RWPE2 (cell line): Measurements from ENCODE around the gene RHOB.
"Not testable (repeated sequence)": the region's sequence is repeated elsewhere in the genome, so short reads cannot be mapped to it uniquely, and the experiment has no call there.

ENCODE experiments used
- ATAC-seq: fragments of 200-7000 bp; cut with Tn5 transposase; 3 replicates; pipeline ENCODE4 v1.9.1; 2021; ENCODE audit warnings: low read depth
- DNase-seq: peaks from one replicate; pipeline ENCODE4 v3.0.0-alpha.2; 2020; ENCODE audit warnings: low spot score
- H3K27ac ChIP-seq: fragments of 450-650 bp; 2 replicates; pipeline ENCODE4 v1.5.1; 2017; ENCODE audit warnings: mild to moderate bottlenecking; ENCODE audit not compliant: poor library complexity, severe bottlenecking
- H3K27me3 ChIP-seq: fragments of 250-450 bp; sonication (Bioruptor Pico); 2 replicates; pipeline ENCODE4 v1.5.1; 2021; ENCODE audit warnings: mild to moderate bottlenecking, moderate library complexity; ENCODE audit not compliant: insufficient read depth, poor library complexity, severe bottlenecking
- H3K36me3 ChIP-seq: fragments of 250-450 bp; sonication (Bioruptor Pico); 2 replicates; pipeline ENCODE4 v1.5.1; 2020; ENCODE audit warnings: low read depth, mild to moderate bottlenecking, moderate library complexity
- H3K4me1 ChIP-seq: fragments of 250-450 bp; sonication (Bioruptor Pico); 2 replicates; pipeline ENCODE4 v1.5.1; 2021; ENCODE audit warnings: mild to moderate bottlenecking, moderate library complexity; ENCODE audit not compliant: insufficient read depth, poor library complexity, severe bottlenecking
- H3K4me3 ChIP-seq: fragments of 250-450 bp; sonication (Bioruptor Pico); 2 replicates; pipeline ENCODE4 v1.5.1; 2021; ENCODE audit warnings: mild to moderate bottlenecking, moderate library complexity; ENCODE audit not compliant: severe bottlenecking
- H3K9me3 ChIP-seq: fragments of 250-450 bp; sonication (Bioruptor Pico); 2 replicates; pipeline ENCODE4 v1.5.1; 2021; ENCODE audit warnings: mild to moderate bottlenecking, moderate library complexity; ENCODE audit not compliant: severe bottlenecking
- CTCF ChIP-seq: fragments of 450-650 bp; IDR thresholded peaks from one replicate; pipeline ENCODE4 v1.5.1; 2017; ENCODE audit warnings: mild to moderate bottlenecking, moderate library complexity; ENCODE audit not compliant: poor library complexity, severe bottlenecking

RHOB gene

GRCh38 chr2:20433249-20433648 is 13.6 kb upstream of the RHOB start:
- H3K9me3 ChIP-seq = no peaks in the 10 kb centered on the region
- no peak for ATAC-seq
- DNase-seq = no peak
- no peak overlapping the region for H3K27ac ChIP-seq
- TF ChIP-seq CTCF = no peak
- H3K4me1 ChIP-seq = peaks cover 24% of the 10 kb centered on the region
- no peaks in the 10 kb centered on the region for H3K36me3 ChIP-seq
- H3K27me3 ChIP-seq = no peaks in the 10 kb centered on the region
- no peak overlapping the region for H3K4me3 ChIP-seq

GRCh38 chr2:20433946-20434553 is 12.8 kb upstream of the RHOB start:
- no peaks in the 10 kb centered on the region for H3K9me3 ChIP-seq
- DNase-seq (no peak), ATAC-seq (no peak)
- no peak overlapping the region for H3K27ac ChIP-seq
- peaks cover 31% of the 10 kb centered on the region for H3K4me1 ChIP-seq
- H3K36me3 ChIP-seq = no peaks in the 10 kb centered on the region
- H3K27me3 ChIP-seq = no peaks in the 10 kb centered on the region
- no peak overlapping the region for H3K4me3 ChIP-seq
- no peak for TF ChIP-seq CTCF

- H3K36me3 ChIP-seq = no peaks in the 10 kb centered on the region
- peaks cover 38% of the 10 kb centered on the region for H3K4me1 ChIP-seq
- no peak for TF ChIP-seq CTCF
- no peak overlapping the region for H3K4me3 ChIP-seq
- no peaks in the 10 kb centered on the region for H3K9me3 ChIP-seq
- no peak for DNase-seq
- H3K27me3 ChIP-seq = no peaks in the 10 kb centered on the region
- no peak for ATAC-seq
- H3K27ac ChIP-seq = no peak overlapping the region
Observed at GRCh38 chr2:20434588-20435294, 12.1 kb upstream of the RHOB start.

DNA sequence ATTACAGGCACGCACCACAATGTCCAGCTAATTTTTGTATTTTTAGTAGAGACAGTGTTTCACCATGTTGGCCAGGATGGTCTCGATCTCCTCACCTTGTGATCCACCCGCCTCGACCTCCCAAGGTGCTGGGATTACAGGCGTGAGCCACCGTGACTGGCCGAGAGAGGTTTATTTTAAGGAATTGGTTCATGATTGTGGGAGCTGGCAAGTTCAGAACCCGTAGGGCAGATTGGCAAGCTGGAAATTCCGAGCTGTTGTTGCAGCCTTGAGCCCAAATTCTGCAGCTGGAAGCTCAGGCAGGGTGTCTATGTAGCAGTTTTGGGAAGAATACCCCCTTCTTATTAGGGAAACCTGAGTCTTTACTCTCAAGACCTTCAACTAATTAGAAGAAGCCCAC is 11.4 kb upstream of the RHOB start:
- H3K4me3 ChIP-seq, H3K9me3 ChIP-seq, H3K36me3 ChIP-seq, H3K27me3 ChIP-seq, ATAC-seq, DNase-seq, H3K27ac ChIP-seq: not testable (repeated sequence)
- H3K4me1 ChIP-seq = peaks cover 32% of the 10 kb centered on the region

DNA sequence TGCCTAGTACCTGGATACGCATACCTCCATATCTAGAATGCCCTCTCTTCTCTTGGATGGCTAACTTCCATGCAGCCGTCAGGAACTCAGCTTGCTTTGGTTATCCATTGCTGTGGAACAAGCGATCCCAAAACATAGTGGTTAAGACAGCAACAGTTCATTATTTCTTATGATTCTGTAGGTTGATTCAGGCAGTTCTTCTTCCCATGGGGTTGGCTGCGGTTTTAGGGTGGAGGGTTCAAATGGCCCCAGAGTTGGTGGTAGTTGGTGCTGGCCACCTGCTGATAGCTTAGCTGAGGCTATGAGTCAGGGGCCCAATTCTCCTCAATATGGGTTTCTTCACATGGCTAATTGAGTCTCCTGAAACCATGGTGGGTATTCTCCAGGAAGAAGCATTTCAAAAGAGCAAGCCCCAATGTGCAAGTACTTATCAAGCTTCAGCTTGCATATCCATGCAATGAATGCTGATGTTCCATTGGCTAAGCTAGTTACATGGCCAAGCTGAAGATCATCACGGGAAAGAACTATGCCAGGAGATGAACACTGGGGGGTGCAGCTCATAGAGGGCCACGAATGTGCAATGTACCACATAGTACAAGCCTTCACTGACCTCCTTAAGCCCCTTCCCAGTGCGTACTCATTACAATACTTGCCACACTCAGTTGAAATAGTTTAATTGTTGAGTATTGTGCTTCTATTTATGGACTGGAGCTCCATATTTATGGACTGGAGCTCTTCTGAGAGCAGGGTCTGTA is 10.0 kb upstream of the RHOB start:
- no peak overlapping the region for H3K4me3 ChIP-seq
- no peak for ATAC-seq
- H3K9me3 ChIP-seq = no peaks in the 10 kb centered on the region
- H3K36me3 ChIP-seq = no peaks in the 10 kb centered on the region
- DNase-seq = no peak
- no peak overlapping the region for H3K27ac ChIP-seq
- H3K4me1 ChIP-seq = peaks cover 21% of the 10 kb centered on the region
- no peak for TF ChIP-seq CTCF
- no peaks in the 10 kb centered on the region for H3K27me3 ChIP-seq
